ENCODE data around the gene CERS4.

GRCh38 chr19:8310342-8311055 is 101.3 kb downstream of the CERS4 start:
- TF ChIP-seq CTCF (IDR thresholded peaks at IDR 0.05; ENCODE audit: low read depth, low read length, poor library complexity, severe bottlenecking) (no peak), EZH2phosphoT487 (IDR thresholded peaks at IDR 0.05; ENCODE audit: borderline replicate concordance, low read length) (no peak)

All from DOHH2 (cell line).